Keratinocyte (primary cell): Measurements from ENCODE around the gene SAMD8. TPM values are rescaled to one million over a fixed set of nuclear protein-coding genes. Genes with fewer than 3 reads are reported as not detected.

Source experiments
- DNase-seq: peaks from one replicate; pipeline ENCODE4 v3.0.0-alpha.2; 2011; ENCODE audit warnings: low read depth, missing footprints, low spot score
- FAIRE-seq: peaks from 2 replicates; lab custom pipeline; 2011; peaks lifted over from hg19 to GRCh38; lab: Jason Lieb, UNC
- H2AFZ ChIP-seq: 2 replicates; pipeline ENCODE4 v1.6.0; 2012; ENCODE audit warnings: low read length, control low read depth, inconsistent platforms; ENCODE audit not compliant: control insufficient read depth
- H3K27ac ChIP-seq: 2 replicates; pipeline ENCODE4 v1.5.1; 2011; ENCODE audit warnings: low read length; ENCODE audit not compliant: control insufficient read depth, insufficient read depth
- H3K27me3 ChIP-seq: 3 replicates; pipeline ENCODE4 v1.6.0; 2011; ENCODE audit warnings: low read length; ENCODE audit not compliant: control insufficient read depth, insufficient read depth; ENCODE audit errors: extremely low read depth
- H3K36me3 ChIP-seq, 2 experiments: 2 replicates in 1 of 2; 3 replicates in 1 of 2; pipeline ENCODE4 v1.5.1; 2011; ENCODE audit warnings: low read length in 2 of 2, mild to moderate bottlenecking in 1 of 2; ENCODE audit not compliant: control insufficient read depth in 2 of 2, insufficient read depth in 2 of 2; ENCODE audit errors: extremely low read depth in 1 of 2
- H3K4me1 ChIP-seq: 3 replicates; pipeline ENCODE4 v1.5.1; 2011; ENCODE audit warnings: low read length; ENCODE audit not compliant: control insufficient read depth, insufficient read depth; ENCODE audit errors: extremely low read depth
- H3K4me2 ChIP-seq: 3 replicates; pipeline ENCODE4 v1.6.0; 2011; ENCODE audit warnings: low read depth, low read length; ENCODE audit not compliant: control insufficient read depth, insufficient read depth; ENCODE audit errors: extremely low read depth
- H3K4me3 ChIP-seq, 3 experiments: fragments of 200-600 bp in 1 of 3; sonication (generic) in 1 of 3; 2 replicates in 2 of 3; 3 replicates in 1 of 3; pipeline ENCODE4 v1.5.1; 2011 to 2016; ENCODE audit warnings: low read length in 3 of 3, mild to moderate bottlenecking in 3 of 3, control low read depth in 2 of 3, inconsistent platforms in 1 of 3, low read depth in 1 of 3, mixed read lengths in 1 of 3, mixed run types in 1 of 3, moderate library complexity in 1 of 3; ENCODE audit not compliant: control insufficient read depth in 2 of 3, insufficient read depth in 2 of 3; ENCODE audit errors: extremely low read depth in 1 of 3
- H3K79me2 ChIP-seq: 2 replicates; pipeline ENCODE4 v1.6.0; 2012; ENCODE audit warnings: low read length; ENCODE audit not compliant: control insufficient read depth, insufficient read depth
- H3K9ac ChIP-seq: 3 replicates; pipeline ENCODE4 v1.6.0; 2011; ENCODE audit warnings: low read length; ENCODE audit not compliant: control insufficient read depth, insufficient read depth; ENCODE audit errors: extremely low read depth
- H3K9me1 ChIP-seq: 3 replicates; pipeline ENCODE4 v1.6.0; 2011; ENCODE audit warnings: low read length; ENCODE audit not compliant: control insufficient read depth, insufficient read depth; ENCODE audit errors: extremely low read depth
- H3K9me3 ChIP-seq: 2 replicates; pipeline ENCODE4 v1.5.1; 2012; ENCODE audit warnings: low read depth, low read length; ENCODE audit not compliant: control insufficient read depth
- H4K20me1 ChIP-seq: 3 replicates; pipeline ENCODE4 v1.6.0; 2011; ENCODE audit warnings: low read length; ENCODE audit not compliant: control insufficient read depth, insufficient read depth; ENCODE audit errors: extremely low read depth
- EZH2 ChIP-seq: IDR thresholded peaks from one replicate; pipeline ENCODE4 v1.6.1; 2012; ENCODE audit warnings: inconsistent platforms, mild to moderate bottlenecking, low read length, moderate library complexity
- dilution Hi-C: fragments of 300-500 bp; cut with MboI; formaldehyde crosslinking; loops from one replicate; pipeline ENCODE4 v1.7.0; 2020; ENCODE audit warnings: low sequenced_read_pairs; ENCODE audit not compliant: extremely low pct_ligation_motif_present
- polyA plus RNA-seq, 5 experiments: library from polyadenylated mRNA; depleted of rRNA in 3 of 5; stranded (reverse) in 3 of 5; stranded (forward) in 1 of 5; unstranded in 1 of 5; fragments of >200 nt; gene quantifications; 1 replicate in 1 of 5; 2 replicates in 3 of 5; 3 replicates in 1 of 5; pipeline versions ENCODE4 v1.2.1 to v1.2.3, GENCODE V29; 2011 to 2012; ENCODE audit warnings: missing spikeins in 2 of 5, low read depth in 1 of 5, low replicate concordance in 1 of 5
- TF ChIP-seq, protein P1 (sequence below), 3 experiments: IDR thresholded peaks in 1 of 3; conservative IDR thresholded peaks in 1 of 3; optimal IDR thresholded peaks in 1 of 3; 2 replicates in 2 of 3; 3 replicates in 1 of 3; pipeline versions ENCODE3 to v1.5.1; 2011; ENCODE audit warnings: low read length in 3 of 3, mild to moderate bottlenecking in 3 of 3, moderate library complexity in 2 of 3, control low read depth in 1 of 3, inconsistent platforms in 1 of 3; ENCODE audit not compliant: insufficient read depth in 2 of 3; ENCODE audit errors: extremely low read depth in 1 of 3

The SAMD8 gene
- polyA plus RNA-seq, 1 donor (not counting 4 experiments of a cell fraction or from before 2014, with no cell fraction given), result 31.7 TPM

DNA sequence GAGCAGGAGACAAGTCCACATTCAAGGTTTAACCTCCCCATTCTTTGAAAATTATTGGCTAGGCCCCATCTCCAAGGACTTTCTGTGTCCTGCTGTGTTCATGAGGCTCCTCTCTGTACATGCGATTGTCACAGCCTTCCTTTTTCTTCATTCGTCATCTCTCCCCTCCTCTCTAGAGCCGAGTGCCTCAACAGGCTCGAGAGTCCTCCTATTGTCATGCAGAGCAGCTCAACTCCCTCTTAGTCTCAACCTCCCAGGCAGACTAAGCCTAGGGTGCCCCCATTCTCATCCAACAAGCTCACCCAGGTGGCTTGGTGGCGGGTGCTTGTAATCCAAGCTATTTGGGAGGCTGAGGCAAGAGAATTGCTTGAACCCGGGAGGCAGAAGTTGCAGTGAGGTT, 35.1 kb upstream of the SAMD8 start:
- H3K9me3 ChIP-seq, result no peaks in the 10 kb centered on the region
- H3K4me1 ChIP-seq, result peaks cover 6% of the 10 kb centered on the region
- H3K9ac ChIP-seq, result no peak overlapping the region
- FAIRE-seq (no peak), DNase-seq (no peak)
- no peaks in the 10 kb centered on the region for H3K36me3 ChIP-seq
- dilution Hi-C loops, result no loop called here
- H3K9me1 ChIP-seq, result no peaks in the 10 kb centered on the region
- no peaks in the 10 kb centered on the region for H3K27me3 ChIP-seq
- H3K4me2 ChIP-seq, result no peak overlapping the region
- no peaks in the 10 kb centered on the region for H3K79me2 ChIP-seq
- H3K27ac ChIP-seq, result no peak overlapping the region
- no peak for TF ChIP-seq EZH2
- TF ChIP-seq, protein P1, sequence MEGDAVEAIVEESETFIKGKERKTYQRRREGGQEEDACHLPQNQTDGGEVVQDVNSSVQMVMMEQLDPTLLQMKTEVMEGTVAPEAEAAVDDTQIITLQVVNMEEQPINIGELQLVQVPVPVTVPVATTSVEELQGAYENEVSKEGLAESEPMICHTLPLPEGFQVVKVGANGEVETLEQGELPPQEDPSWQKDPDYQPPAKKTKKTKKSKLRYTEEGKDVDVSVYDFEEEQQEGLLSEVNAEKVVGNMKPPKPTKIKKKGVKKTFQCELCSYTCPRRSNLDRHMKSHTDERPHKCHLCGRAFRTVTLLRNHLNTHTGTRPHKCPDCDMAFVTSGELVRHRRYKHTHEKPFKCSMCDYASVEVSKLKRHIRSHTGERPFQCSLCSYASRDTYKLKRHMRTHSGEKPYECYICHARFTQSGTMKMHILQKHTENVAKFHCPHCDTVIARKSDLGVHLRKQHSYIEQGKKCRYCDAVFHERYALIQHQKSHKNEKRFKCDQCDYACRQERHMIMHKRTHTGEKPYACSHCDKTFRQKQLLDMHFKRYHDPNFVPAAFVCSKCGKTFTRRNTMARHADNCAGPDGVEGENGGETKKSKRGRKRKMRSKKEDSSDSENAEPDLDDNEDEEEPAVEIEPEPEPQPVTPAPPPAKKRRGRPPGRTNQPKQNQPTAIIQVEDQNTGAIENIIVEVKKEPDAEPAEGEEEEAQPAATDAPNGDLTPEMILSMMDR (optimal IDR thresholded peaks at IDR 0.05 in 1 of 3, IDR thresholded peaks at IDR 0.05 in 1 of 3, conservative IDR thresholded peaks at IDR 0.05 in 1 of 3; ENCODE audit: extremely low read depth in 1 of 3, insufficient read depth in 2 of 3, low read length in 3 of 3), result no peak
- no peak overlapping the region for H2AFZ ChIP-seq
- H4K20me1 ChIP-seq, result no peaks in the 10 kb centered on the region
- no peak overlapping the region for H3K4me3 ChIP-seq

DNA sequence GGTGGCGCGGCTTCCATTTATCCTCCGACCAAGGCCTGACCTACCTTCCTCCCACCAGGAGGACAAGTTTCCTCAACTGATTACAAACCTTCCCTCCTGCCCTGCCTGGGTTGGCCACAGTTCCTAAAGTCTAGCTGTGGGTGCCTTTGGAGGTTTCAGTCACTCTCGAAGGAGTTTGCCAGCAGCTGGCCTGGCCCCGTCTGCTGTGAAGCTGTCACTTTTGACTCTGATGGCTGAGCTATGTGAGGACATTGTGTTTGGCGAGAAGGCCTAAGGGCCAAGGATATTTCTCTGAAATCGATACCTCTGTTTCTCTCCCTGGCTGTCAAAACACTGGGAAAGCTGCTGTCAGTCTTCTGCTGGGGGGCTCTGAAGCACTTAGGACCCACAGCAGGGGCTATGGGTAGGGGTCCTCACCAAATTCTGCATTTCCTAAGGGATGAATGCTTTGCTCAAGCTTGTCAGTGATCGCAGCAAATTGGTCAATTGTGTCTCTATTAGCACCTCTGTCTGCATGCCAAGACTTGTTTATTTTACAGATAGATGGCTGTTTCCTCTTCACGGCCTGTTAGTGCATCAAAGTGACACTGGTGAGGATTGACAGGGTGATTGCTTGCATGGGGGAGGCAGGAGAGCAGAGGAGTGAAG, 31.9 kb upstream of the SAMD8 start:
- Histone ChIP-seq H3K27me3 (no peaks in the 10 kb centered on the region), H3K4me1 (peaks cover 11% of the 10 kb centered on the region), H3K9me1 (no peaks in the 10 kb centered on the region), H3K79me2 (no peaks in the 10 kb centered on the region), H3K4me2 (no peak overlapping the region), H3K9me3 (no peaks in the 10 kb centered on the region), H2AFZ (peak overlapping the region; percentile 47), H3K4me3 (no peak overlapping the region), H3K27ac (no peak overlapping the region), H4K20me1 (no peaks in the 10 kb centered on the region), H3K9ac (no peak overlapping the region), H3K36me3 (no peaks in the 10 kb centered on the region)
- DNase-seq, result no peak
- dilution Hi-C loops, result no loop called here
- FAIRE-seq, result peak; percentile 68
- TF ChIP-seq, protein P1 (optimal IDR thresholded peaks at IDR 0.05 in 1 of 3, IDR thresholded peaks at IDR 0.05 in 1 of 3, conservative IDR thresholded peaks at IDR 0.05 in 1 of 3; ENCODE audit: extremely low read depth in 1 of 3, insufficient read depth in 2 of 3, low read length in 3 of 3), result no peak
- no peak for TF ChIP-seq EZH2
